Activated gamma-delta T cell treated with Interleukin-2 at 50 U/mL for 16 hours (primary cell): ENCODE data around the gene ADGRL2.

Experiments
- DNase-seq: peaks from one replicate; pipeline ENCODE4 v3.0.0-alpha.2; 2020

The ADGRL2 gene

GRCh38 chr1:81921344-81921743, 120.6 kb downstream of the ADGRL2 start:
- DNase-seq = no peak

GRCh38 chr1:81921851-81922462, 121.2 kb downstream of the ADGRL2 start:
- DNase-seq = no peak

- DNase-seq = no peak
These were observed 122.2 kb downstream of the ADGRL2 start for GRCh38 chr1:81922955-81923354.

GRCh38 chr1:81929106-81929505, 128.4 kb downstream of the ADGRL2 start:
- no peak for DNase-seq

GRCh38 chr1:81936853-81937252, 136.1 kb downstream of the ADGRL2 start:
- DNase-seq = no peak

GRCh38 chr1:81937791-81938450, 137.2 kb downstream of the ADGRL2 start:
- DNase-seq = no peak

GRCh38 chr1:81948495-81948894, 147.8 kb downstream of the ADGRL2 start:
- DNase-seq = no peak

- no peak for DNase-seq
These were observed 148.7 kb downstream of the ADGRL2 start for GRCh38 chr1:81949421-81949820.

GRCh38 chr1:81950037-81950436, 149.3 kb downstream of the ADGRL2 start:
- DNase-seq = no peak

GRCh38 chr1:81950591-81951244, 150.0 kb downstream of the ADGRL2 start:
- no peak for DNase-seq

GRCh38 chr1:81954534-81955020, 153.8 kb downstream of the ADGRL2 start:
- DNase-seq = no peak

- no peak for DNase-seq
These were observed 167.2 kb downstream of the ADGRL2 start for GRCh38 chr1:81967951-81968350.

- DNase-seq = no peak
These were observed 169.7 kb downstream of the ADGRL2 start for GRCh38 chr1:81970416-81970815.

GRCh38 chr1:81974222-81974841, 173.6 kb downstream of the ADGRL2 start:
- DNase-seq = no peak

GRCh38 chr1:81974883-81975555, 174.3 kb downstream of the ADGRL2 start:
- no peak for DNase-seq

- no peak for DNase-seq
These were observed 175.8 kb downstream of the ADGRL2 start for GRCh38 chr1:81976539-81976938.

GRCh38 chr1:81978945-81979344, 178.2 kb downstream of the ADGRL2 start:
- no peak for DNase-seq

- DNase-seq = no peak
These were observed 181.8 kb downstream of the ADGRL2 start for GRCh38 chr1:81982523-81982922.

GRCh38 chr1:81989524-81989923, 188.8 kb downstream of the ADGRL2 start:
- DNase-seq = no peak

GRCh38 chr1:81990241-81990640, 189.5 kb downstream of the ADGRL2 start:
- no peak for DNase-seq

GRCh38 chr1:81998165-81998564, 197.4 kb downstream of the ADGRL2 start:
- DNase-seq = no peak

GRCh38 chr1:81999364-81999763, 198.6 kb downstream of the ADGRL2 start:
- DNase-seq = no peak

GRCh38 chr1:82000221-82000620, 199.5 kb downstream of the ADGRL2 start:
- DNase-seq = no peak
